Breast epithelium (tissue), 3 donors: ENCODE data around the gene PTPRK.

Experiments used
- CTCF ChIP-seq, 3 donors: fragments of 450-650 bp; IDR thresholded peaks; one replicate each; pipeline ENCODE4 v1.5.1; 2016 to 2017; ENCODE audit warnings: antibody characterized with exemption in 3 of 3, mild to moderate bottlenecking in 3 of 3, moderate library complexity in 3 of 3
- POLR2A ChIP-seq: fragments of 450-650 bp; IDR thresholded peaks from one replicate; pipeline ENCODE4 v1.6.1; 2016; ENCODE audit warnings: antibody characterized with exemption, mild to moderate bottlenecking, moderate library complexity

GRCh38 chr6:127956260-127956888 lies 564.0 kb downstream of the PTPRK start:
- TF ChIP-seq POLR2A (no peak), CTCF (IDR thresholded peaks at IDR 0.05) (no peak)
